Osteoblast (primary cell): Measurements from ENCODE around the gene SP5. TPM values are rescaled to one million over a fixed set of nuclear protein-coding genes. Genes with fewer than 3 reads are reported as not detected.
"Not testable (repeated sequence)": the region's sequence is repeated elsewhere in the genome, so short reads cannot be mapped to it uniquely, and the experiment has no call there.

Experiments used
- DNase-seq: peaks from one replicate; pipeline ENCODE4 v3.0.0; 2011; ENCODE audit warnings: low spot score, mixed read lengths; ENCODE audit not compliant: insufficient read length; ENCODE audit errors: missing footprints
- H2AFZ ChIP-seq: 2 replicates; pipeline ENCODE4 v1.6.0; 2011; ENCODE audit warnings: mild to moderate bottlenecking, low read length
- H3K27ac ChIP-seq: 2 replicates; pipeline ENCODE4 v1.5.1; 2011; ENCODE audit warnings: mild to moderate bottlenecking, low read depth, low read length, moderate library complexity
- H3K27me3 ChIP-seq: 2 replicates; pipeline ENCODE4 v1.6.0; 2012; ENCODE audit warnings: mild to moderate bottlenecking, control low read depth, inconsistent platforms, low read length, moderate library complexity; ENCODE audit not compliant: insufficient read depth
- H3K36me3 ChIP-seq: 2 replicates; pipeline ENCODE4 v1.5.1; 2011; ENCODE audit warnings: mild to moderate bottlenecking, low read length, control low read depth, moderate library complexity; ENCODE audit not compliant: insufficient read depth
- H3K4me1 ChIP-seq: 2 replicates; pipeline ENCODE4 v1.5.1; 2011; ENCODE audit warnings: mild to moderate bottlenecking, low read length, control low read depth, moderate library complexity; ENCODE audit not compliant: insufficient read depth
- H3K4me2 ChIP-seq: 2 replicates; pipeline ENCODE4 v1.6.0; 2011; ENCODE audit warnings: mild to moderate bottlenecking, low read length; ENCODE audit not compliant: insufficient read depth
- H3K4me3 ChIP-seq: fragments of 200-600 bp; sonication (generic); 3 replicates; pipeline ENCODE4 v1.5.1; 2012; ENCODE audit warnings: mild to moderate bottlenecking, low read length, inconsistent platforms; ENCODE audit not compliant: insufficient read depth
- H3K79me2 ChIP-seq: 2 replicates; pipeline ENCODE4 v1.6.0; 2012; ENCODE audit warnings: mild to moderate bottlenecking, low read length, control low read depth, inconsistent platforms; ENCODE audit not compliant: insufficient read depth
- H3K9me3 ChIP-seq: 2 replicates; pipeline ENCODE4 v1.5.1; 2011; ENCODE audit warnings: low read depth, low read length, control low read depth
- H4K20me1 ChIP-seq: 2 replicates; pipeline ENCODE4 v1.6.0; 2012; ENCODE audit warnings: mild to moderate bottlenecking, low read length, control low read depth; ENCODE audit not compliant: insufficient read depth
- total RNA-seq: library from RNA; depleted of rRNA; stranded (reverse); fragments of >200 nt; gene quantifications from 2 replicates; pipeline ENCODE4 v1.2.3, GENCODE V29; 2012
- TF ChIP-seq, protein P1 (sequence below): IDR thresholded peaks from 2 replicates; pipeline ENCODE4 v1.5.1; 2011; ENCODE audit warnings: mild to moderate bottlenecking, low read depth, low read length, moderate library complexity; ENCODE audit errors: extremely low read depth

Gene SP5
- total RNA-seq, 1 donor, result not detected

DNA sequence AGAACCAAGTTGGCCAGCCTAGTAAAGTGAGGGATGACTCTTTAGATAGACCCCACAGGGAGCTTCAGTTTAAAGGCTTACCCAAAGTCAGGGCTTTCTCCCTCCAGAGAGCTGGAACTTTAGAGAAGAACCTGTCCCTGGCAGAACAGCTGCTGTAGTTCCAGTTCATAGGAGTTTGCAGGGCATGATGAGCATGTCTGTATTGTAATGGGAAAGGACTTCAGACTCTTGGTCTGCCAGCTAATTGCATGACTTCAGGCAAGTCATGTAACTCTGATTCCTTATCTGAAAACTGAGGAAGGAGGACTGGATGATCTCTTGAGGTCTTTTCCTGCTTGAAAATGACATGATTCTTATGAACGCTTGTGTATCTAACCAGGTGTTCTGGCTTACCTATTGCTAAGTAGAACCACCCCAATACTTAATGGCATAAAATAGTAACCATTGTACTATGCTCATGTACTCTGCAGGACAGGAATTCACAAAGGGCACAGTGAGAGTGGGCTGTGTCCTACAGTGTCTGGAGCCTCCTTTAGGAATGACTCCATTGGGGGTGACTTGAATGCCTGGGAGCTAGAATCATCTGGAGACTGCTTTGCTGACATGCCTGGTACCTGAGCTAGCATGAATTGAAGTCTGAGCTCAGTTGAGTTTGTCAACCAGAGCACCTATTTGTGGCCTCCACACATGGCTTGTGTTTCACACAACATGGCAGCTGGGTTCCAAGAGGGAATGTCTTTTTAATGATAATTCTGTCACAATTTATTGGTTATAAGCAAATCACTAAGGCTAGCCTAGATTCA is 18.9 kb downstream of the SP5 start:
- Histone ChIP-seq H2AFZ (no peak overlapping the region), H3K79me2 (no peaks in the 10 kb centered on the region), H3K4me2 (no peak overlapping the region), H3K9me3 (no peaks in the 10 kb centered on the region), H3K4me3 (no peak overlapping the region), H3K36me3 (no peaks in the 10 kb centered on the region), H3K4me1 (peaks cover 7% of the 10 kb centered on the region), H3K27me3 (peaks cover 3% of the 10 kb centered on the region), H3K27ac (no peak overlapping the region), H4K20me1 (no peaks in the 10 kb centered on the region)
- TF ChIP-seq, protein P1, sequence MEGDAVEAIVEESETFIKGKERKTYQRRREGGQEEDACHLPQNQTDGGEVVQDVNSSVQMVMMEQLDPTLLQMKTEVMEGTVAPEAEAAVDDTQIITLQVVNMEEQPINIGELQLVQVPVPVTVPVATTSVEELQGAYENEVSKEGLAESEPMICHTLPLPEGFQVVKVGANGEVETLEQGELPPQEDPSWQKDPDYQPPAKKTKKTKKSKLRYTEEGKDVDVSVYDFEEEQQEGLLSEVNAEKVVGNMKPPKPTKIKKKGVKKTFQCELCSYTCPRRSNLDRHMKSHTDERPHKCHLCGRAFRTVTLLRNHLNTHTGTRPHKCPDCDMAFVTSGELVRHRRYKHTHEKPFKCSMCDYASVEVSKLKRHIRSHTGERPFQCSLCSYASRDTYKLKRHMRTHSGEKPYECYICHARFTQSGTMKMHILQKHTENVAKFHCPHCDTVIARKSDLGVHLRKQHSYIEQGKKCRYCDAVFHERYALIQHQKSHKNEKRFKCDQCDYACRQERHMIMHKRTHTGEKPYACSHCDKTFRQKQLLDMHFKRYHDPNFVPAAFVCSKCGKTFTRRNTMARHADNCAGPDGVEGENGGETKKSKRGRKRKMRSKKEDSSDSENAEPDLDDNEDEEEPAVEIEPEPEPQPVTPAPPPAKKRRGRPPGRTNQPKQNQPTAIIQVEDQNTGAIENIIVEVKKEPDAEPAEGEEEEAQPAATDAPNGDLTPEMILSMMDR, result no peak
- no peak for DNase-seq

DNA sequence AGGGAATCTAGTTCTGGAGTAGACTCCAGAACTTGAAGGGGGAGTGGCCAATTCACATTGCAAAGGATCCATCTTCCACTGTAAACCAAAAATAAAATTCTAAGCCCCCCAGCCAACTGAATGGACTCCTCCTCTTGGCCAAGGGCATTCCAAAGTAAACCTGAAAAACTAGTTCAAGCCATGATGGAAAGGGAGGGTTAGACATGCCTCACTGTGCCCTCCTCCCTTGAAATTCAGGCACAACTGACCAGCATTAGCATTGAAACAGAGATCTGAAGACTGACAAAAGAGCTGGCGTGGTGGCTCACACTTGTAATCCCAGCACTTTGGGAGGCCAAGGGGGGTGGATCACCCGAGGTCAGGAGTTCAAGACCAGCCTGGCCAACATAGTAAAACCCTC is 19.5 kb downstream of the SP5 start:
- not testable (repeated sequence) for H3K27me3 ChIP-seq, H3K79me2 ChIP-seq, H3K4me3 ChIP-seq, H2AFZ ChIP-seq, H3K36me3 ChIP-seq, DNase-seq, H3K4me2 ChIP-seq, H3K27ac ChIP-seq, H3K9me3 ChIP-seq, H4K20me1 ChIP-seq
- H3K4me1 ChIP-seq, result peaks cover 12% of the 10 kb centered on the region

DNA sequence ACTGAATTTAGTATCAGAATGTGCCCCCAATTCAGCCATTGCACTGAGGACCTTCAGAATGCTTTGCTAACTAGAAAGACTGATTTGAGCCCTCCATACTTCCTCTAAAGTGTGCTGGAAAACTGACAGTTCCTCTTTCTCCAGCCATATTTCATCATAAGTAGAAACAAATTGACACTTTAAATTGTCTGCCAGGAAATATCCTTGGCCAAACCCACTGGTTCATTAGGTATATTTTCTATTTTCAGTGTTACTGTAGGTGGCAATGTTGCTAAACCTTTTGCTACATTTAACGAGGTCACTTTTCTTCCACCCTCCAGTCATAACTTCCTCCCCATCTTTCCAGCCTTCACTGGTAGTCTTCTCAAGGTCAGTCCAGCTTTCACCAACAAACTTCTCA is 21.5 kb downstream of the SP5 start:
- Histone ChIP-seq H3K4me3 (no peak overlapping the region), H3K27me3 (peaks cover 3% of the 10 kb centered on the region), H3K9me3 (no peaks in the 10 kb centered on the region), H4K20me1 (no peaks in the 10 kb centered on the region), H3K36me3 (no peaks in the 10 kb centered on the region), H3K79me2 (no peaks in the 10 kb centered on the region), H3K4me1 (peaks cover 14% of the 10 kb centered on the region), H2AFZ (no peak overlapping the region), H3K27ac (no peak overlapping the region), H3K4me2 (no peak overlapping the region)
- DNase-seq, result no peak
- TF ChIP-seq, protein P1, result no peak

DNA sequence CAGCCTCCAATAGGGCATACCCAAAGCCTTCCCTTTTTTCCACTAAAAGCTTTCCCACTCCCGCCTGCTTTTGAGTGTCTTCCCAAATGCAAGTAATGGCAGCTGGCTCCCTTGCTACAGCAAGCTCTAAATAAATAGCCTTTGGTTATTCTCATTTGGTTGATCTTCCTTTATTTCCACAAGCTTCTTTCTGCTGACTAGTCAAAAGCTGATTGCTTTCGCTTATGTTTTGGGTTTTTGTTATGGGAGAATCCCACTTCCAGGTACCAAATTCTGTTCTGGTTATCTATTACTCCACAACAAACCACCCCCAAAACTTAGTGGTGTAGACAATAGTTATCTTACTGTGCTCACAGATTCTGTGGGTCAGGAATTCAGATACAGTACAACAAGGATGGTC is 22.3 kb downstream of the SP5 start:
- H3K9me3 ChIP-seq, result no peaks in the 10 kb centered on the region
- DNase-seq, result no peak
- H3K27me3 ChIP-seq, result peaks cover 3% of the 10 kb centered on the region
- H3K4me1 ChIP-seq, result peaks cover 14% of the 10 kb centered on the region
- H3K27ac ChIP-seq, result no peak overlapping the region
- H3K79me2 ChIP-seq, result no peaks in the 10 kb centered on the region
- no peak overlapping the region for H3K4me2 ChIP-seq
- H3K36me3 ChIP-seq, result no peaks in the 10 kb centered on the region
- TF ChIP-seq, protein P1, result no peak
- no peaks in the 10 kb centered on the region for H4K20me1 ChIP-seq
- H2AFZ ChIP-seq, result no peak overlapping the region
- H3K4me3 ChIP-seq, result no peak overlapping the region
